ENCODE results near the gene GRIN3A.

The GRIN3A gene

DNA sequence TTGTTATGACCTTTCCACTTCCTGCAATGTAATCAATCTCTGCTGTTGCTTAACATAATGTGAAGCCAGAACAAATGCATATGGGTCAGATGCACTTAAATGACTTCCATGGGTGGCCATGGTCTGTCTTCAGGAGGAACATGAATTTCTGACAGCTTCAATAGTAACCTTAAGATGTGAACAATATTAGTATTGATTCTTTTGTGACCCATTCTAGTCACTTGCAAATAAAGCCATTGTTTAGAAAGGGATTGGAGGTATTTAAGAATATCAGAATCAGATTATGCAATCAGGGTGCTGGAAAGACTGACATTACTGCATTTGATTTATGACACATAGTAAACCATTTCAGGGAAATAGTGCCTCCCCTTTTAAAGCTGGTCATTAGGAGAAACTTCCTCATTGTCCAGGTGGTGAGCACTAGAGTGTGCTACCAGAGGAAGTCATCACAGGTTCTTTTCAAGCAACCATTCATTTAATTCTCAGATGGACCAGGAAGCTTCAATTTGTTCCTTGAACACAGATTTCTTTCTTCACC lies 32.1 kb downstream of the GRIN3A start:
- H3K23ac ChIP-seq (ENCODE audit: low read length in 2 of 2) = no peak overlapping the region
- DNase-seq = no peak
- H2AFZ ChIP-seq (ENCODE audit: low read depth, low read length) = no peak overlapping the region
- H4K8ac ChIP-seq (ENCODE audit: low read length) = no peak overlapping the region
- H3K79me1 ChIP-seq (replicated peaks; ENCODE audit: low read length, poor library complexity, severe bottlenecking) = no peaks in the 10 kb centered on the region
- no peak overlapping the region for H3K9ac ChIP-seq (ENCODE audit: low read length)
- H2BK120ac ChIP-seq (ENCODE audit: low read depth, low read length) = no peak overlapping the region
- H4K91ac ChIP-seq (ENCODE audit: low read length) = no peak overlapping the region
- no peak overlapping the region for H3K14ac ChIP-seq (ENCODE audit: low read length in 2 of 2)
- H2BK15ac ChIP-seq (ENCODE audit: low read depth, poor library complexity, severe bottlenecking) = no peak overlapping the region
- H3K4me1 ChIP-seq (ENCODE audit: control insufficient read depth, insufficient read depth, low read depth, low read length) = peaks cover 2% of the 10 kb centered on the region
- no peak overlapping the region for H2BK12ac ChIP-seq (ENCODE audit: low read length in 2 of 2)
- H2BK5ac ChIP-seq (ENCODE audit: low read depth, low read length, poor library complexity, severe bottlenecking) = no peak overlapping the region
- no peaks in the 10 kb centered on the region for H3K36me3 ChIP-seq (ENCODE audit: control insufficient read depth in 1 of 2, insufficient read depth in 2 of 2, low read depth in 1 of 2, low read length in 2 of 2)
- no peaks in the 10 kb centered on the region for H3K9me3 ChIP-seq (ENCODE audit: control insufficient read depth, low read length)
- no peak overlapping the region for H3K4me2 ChIP-seq (ENCODE audit: low read length, poor library complexity, severe bottlenecking)
- peaks cover 0 to 18% of the 10 kb centered on the region in 2 experiments for H3K27me3 ChIP-seq (ENCODE audit: control insufficient read depth in 1 of 2, insufficient read depth in 1 of 2, low read length in 2 of 2)
- no peak overlapping the region for H3K18ac ChIP-seq (ENCODE audit: low read depth in 1 of 2, low read length in 2 of 2)
- H3K4me3 ChIP-seq (ENCODE audit: insufficient read depth in 1 of 2, low read depth in 1 of 2, low read length in 2 of 2) = no peak overlapping the region
- no peak overlapping the region for H3K4ac ChIP-seq (ENCODE audit: low read depth in 1 of 2, low read length in 2 of 2)
- no peak overlapping the region for H3K27ac ChIP-seq (ENCODE audit: low read length, poor library complexity, severe bottlenecking)
- no peak overlapping the region for H2AK5ac ChIP-seq (ENCODE audit: low read length, severe bottlenecking)

- Histone ChIP-seq H3K27ac (ENCODE audit: low read length, poor library complexity, severe bottlenecking) (no peak overlapping the region), H4K91ac (ENCODE audit: low read length) (no peak overlapping the region), H3K4ac (ENCODE audit: low read depth in 1 of 2, low read length in 2 of 2) (no peak overlapping the region), H2AFZ (ENCODE audit: low read depth, low read length) (no peak overlapping the region), H3K9ac (ENCODE audit: low read length) (peak overlapping the region; percentile 54), H3K23ac (ENCODE audit: low read length in 2 of 2) (no peak overlapping the region), H3K79me1 (replicated peaks; ENCODE audit: low read length, poor library complexity, severe bottlenecking) (no peaks in the 10 kb centered on the region), H2BK120ac (ENCODE audit: low read depth, low read length) (no peak overlapping the region), H3K27me3 (ENCODE audit: control insufficient read depth in 1 of 2, insufficient read depth in 1 of 2, low read length in 2 of 2) (peaks cover 0 to 18% of the 10 kb centered on the region in 2 experiments), H3K4me2 (ENCODE audit: low read length, poor library complexity, severe bottlenecking) (no peak overlapping the region), H2AK5ac (ENCODE audit: low read length, severe bottlenecking) (no peak overlapping the region), H2BK15ac (ENCODE audit: low read depth, poor library complexity, severe bottlenecking) (no peak overlapping the region), H2BK12ac (ENCODE audit: low read length in 2 of 2) (no peak overlapping the region), H3K14ac (ENCODE audit: low read length in 2 of 2) (no peak overlapping the region), H3K18ac (ENCODE audit: low read depth in 1 of 2, low read length in 2 of 2) (no peak overlapping the region), H3K4me1 (ENCODE audit: control insufficient read depth, insufficient read depth, low read depth, low read length) (peaks cover 2% of the 10 kb centered on the region), H3K9me3 (ENCODE audit: control insufficient read depth, low read length) (no peaks in the 10 kb centered on the region), H2BK5ac (ENCODE audit: low read depth, low read length, poor library complexity, severe bottlenecking) (no peak overlapping the region), H3K36me3 (ENCODE audit: control insufficient read depth in 1 of 2, insufficient read depth in 2 of 2, low read depth in 1 of 2, low read length in 2 of 2) (no peaks in the 10 kb centered on the region), H3K4me3 (ENCODE audit: insufficient read depth in 1 of 2, low read depth in 1 of 2, low read length in 2 of 2) (peak overlapping the region in 1 of 2 experiments; percentile 78), H4K8ac (ENCODE audit: low read length) (no peak overlapping the region)
- no peak for DNase-seq
- 15% methylated on average over 17 of the region's 21 CpGs for WGBS
These were observed 33.2 kb downstream of the GRIN3A start for GRCh38 chr9:101705135-101705661.

GRCh38 chr9:101702257-101702656 lies 36.2 kb downstream of the GRIN3A start:
- Histone ChIP-seq H2AFZ (ENCODE audit: low read depth, low read length) (no peak overlapping the region), H3K14ac (ENCODE audit: low read length in 2 of 2) (no peak overlapping the region), H2BK120ac (ENCODE audit: low read depth, low read length) (no peak overlapping the region), H3K9me3 (ENCODE audit: control insufficient read depth, low read length) (no peaks in the 10 kb centered on the region), H2BK5ac (ENCODE audit: low read depth, low read length, poor library complexity, severe bottlenecking) (no peak overlapping the region), H3K4me2 (ENCODE audit: low read length, poor library complexity, severe bottlenecking) (no peak overlapping the region), H3K27me3 (ENCODE audit: control insufficient read depth in 1 of 2, insufficient read depth in 1 of 2, low read length in 2 of 2) (peaks cover 0 to 18% of the 10 kb centered on the region in 2 experiments), H3K4me1 (ENCODE audit: control insufficient read depth, insufficient read depth, low read depth, low read length) (peaks cover 2% of the 10 kb centered on the region), H3K18ac (ENCODE audit: low read depth in 1 of 2, low read length in 2 of 2) (no peak overlapping the region), H2BK12ac (ENCODE audit: low read length in 2 of 2) (no peak overlapping the region), H3K4ac (ENCODE audit: low read depth in 1 of 2, low read length in 2 of 2) (no peak overlapping the region), H3K79me1 (replicated peaks; ENCODE audit: low read length, poor library complexity, severe bottlenecking) (no peaks in the 10 kb centered on the region), H4K91ac (ENCODE audit: low read length) (no peak overlapping the region), H2AK5ac (ENCODE audit: low read length, severe bottlenecking) (no peak overlapping the region), H3K4me3 (ENCODE audit: insufficient read depth in 1 of 2, low read depth in 1 of 2, low read length in 2 of 2) (no peak overlapping the region), H2BK15ac (ENCODE audit: low read depth, poor library complexity, severe bottlenecking) (no peak overlapping the region), H3K36me3 (ENCODE audit: control insufficient read depth in 1 of 2, insufficient read depth in 2 of 2, low read depth in 1 of 2, low read length in 2 of 2) (no peaks in the 10 kb centered on the region), H4K8ac (ENCODE audit: low read length) (no peak overlapping the region), H3K27ac (ENCODE audit: low read length, poor library complexity, severe bottlenecking) (no peak overlapping the region), H3K23ac (ENCODE audit: low read length in 2 of 2) (no peak overlapping the region), H3K9ac (ENCODE audit: low read length) (no peak overlapping the region)
- no peak for DNase-seq

DNA sequence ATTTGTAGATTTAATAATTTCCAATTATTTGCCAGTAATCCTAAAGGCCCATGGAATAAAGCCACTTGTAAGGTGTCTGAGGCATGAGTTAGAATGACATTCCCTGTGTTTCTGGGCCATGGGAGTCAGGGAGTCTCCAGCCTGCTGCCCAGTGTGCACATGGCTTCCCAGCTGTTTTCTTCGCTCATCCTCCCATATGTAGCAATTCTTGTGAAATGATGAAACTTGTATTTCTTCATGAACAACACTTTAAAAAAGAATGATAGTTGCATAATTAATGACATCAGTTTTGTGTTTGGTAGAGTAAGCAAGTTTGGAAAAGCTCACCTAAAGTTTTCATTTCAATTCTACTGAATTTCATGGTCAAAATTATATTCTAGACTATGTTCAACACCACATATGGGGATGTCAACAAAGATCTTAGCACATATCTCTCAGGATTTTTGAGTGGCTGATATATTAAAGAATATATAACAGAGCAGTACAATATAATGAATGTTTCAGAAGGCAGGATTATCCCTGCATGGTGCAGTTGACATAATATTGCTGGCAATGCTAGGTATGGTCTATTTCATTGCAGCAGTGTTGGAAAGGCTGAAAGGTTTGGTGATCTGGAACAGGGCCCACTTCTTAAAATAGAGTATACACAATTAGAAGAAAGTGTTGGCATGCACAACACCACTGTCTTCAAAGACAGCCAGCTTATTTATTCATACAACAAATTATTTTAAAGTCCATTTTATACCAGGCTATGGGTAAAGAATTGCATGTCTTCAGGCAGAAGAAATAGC lies 44.7 kb downstream of the GRIN3A start:
- Histone ChIP-seq H3K27me3 (ENCODE audit: control insufficient read depth in 1 of 2, insufficient read depth in 1 of 2, low read length in 2 of 2) (no peaks in the 10 kb centered on the region), H3K9ac (ENCODE audit: low read length) (no peak overlapping the region), H2BK120ac (ENCODE audit: low read depth, low read length) (no peak overlapping the region), H3K23ac (ENCODE audit: low read length in 2 of 2) (no peak overlapping the region), H3K27ac (ENCODE audit: low read length, poor library complexity, severe bottlenecking) (no peak overlapping the region), H2BK12ac (ENCODE audit: low read length in 2 of 2) (no peak overlapping the region), H3K4me1 (ENCODE audit: control insufficient read depth, insufficient read depth, low read depth, low read length) (no peaks in the 10 kb centered on the region), H4K8ac (ENCODE audit: low read length) (no peak overlapping the region), H3K4ac (ENCODE audit: low read depth in 1 of 2, low read length in 2 of 2) (no peak overlapping the region), H3K36me3 (ENCODE audit: control insufficient read depth in 1 of 2, insufficient read depth in 2 of 2, low read depth in 1 of 2, low read length in 2 of 2) (no peaks in the 10 kb centered on the region), H3K79me1 (replicated peaks; ENCODE audit: low read length, poor library complexity, severe bottlenecking) (no peaks in the 10 kb centered on the region), H2AFZ (ENCODE audit: low read depth, low read length) (no peak overlapping the region), H3K4me2 (ENCODE audit: low read length, poor library complexity, severe bottlenecking) (no peak overlapping the region), H2AK5ac (ENCODE audit: low read length, severe bottlenecking) (no peak overlapping the region), H3K14ac (ENCODE audit: low read length in 2 of 2) (no peak overlapping the region), H3K4me3 (ENCODE audit: insufficient read depth in 1 of 2, low read depth in 1 of 2, low read length in 2 of 2) (no peak overlapping the region), H3K18ac (ENCODE audit: low read depth in 1 of 2, low read length in 2 of 2) (no peak overlapping the region), H2BK15ac (ENCODE audit: low read depth, poor library complexity, severe bottlenecking) (no peak overlapping the region), H4K91ac (ENCODE audit: low read length) (no peak overlapping the region), H3K9me3 (ENCODE audit: control insufficient read depth, low read length) (no peaks in the 10 kb centered on the region), H2BK5ac (ENCODE audit: low read depth, low read length, poor library complexity, severe bottlenecking) (no peak overlapping the region)
- no CpG with 5 or more reads among the region's 1 CpG for WGBS
- no peak for DNase-seq
